ENCODE results near the gene PPP2R1B.

- TF ChIP-seq EP300 (IDR thresholded peaks at IDR 0.05; ENCODE audit: borderline replicate concordance in 1 of 2, low read depth in 2 of 2, low read length in 2 of 2) (no peak), NANOG (IDR thresholded peaks at IDR 0.05; ENCODE audit: insufficient read depth, low read depth, low read length, poor library complexity, severe bottlenecking) (no peak), SP2 (IDR thresholded peaks at IDR 0.05; ENCODE audit: low read length) (no peak), FOSL1 (IDR thresholded peaks at IDR 0.05; ENCODE audit: insufficient read depth, low read depth, low read length) (no peak)
Measured at GRCh38 chr11:111764621-111765020, 1.6 kb downstream of the PPP2R1B start.

Data from H1 (cell line).